Hepatocyte (in vitro differentiated cells): ENCODE results near the gene DGKQ. TPM values are rescaled to one million over a fixed set of nuclear protein-coding genes. Genes with fewer than 3 reads are reported as not detected.
A peak's percentile ranks its signal among the peaks of the same experiment; 100 is the strongest.

Experiments used
- DNase-seq: peaks from one replicate; pipeline ENCODE4 v3.0.0-alpha.2; 2016; ENCODE audit warnings: low spot score
- H2AFZ ChIP-seq: fragments of 200-600 bp; sonication (generic); 2 replicates; pipeline ENCODE4 v1.6.0; 2016; ENCODE audit warnings: antibody characterized with exemption, mild to moderate bottlenecking
- H3K27ac ChIP-seq: fragments of 200-600 bp; sonication (generic); 2 replicates; pipeline ENCODE4 v1.5.1; 2016; ENCODE audit warnings: mild to moderate bottlenecking
- H3K27me3 ChIP-seq: fragments of 200-600 bp; sonication (generic); 2 replicates; pipeline ENCODE4 v1.6.1; 2016
- H3K36me3 ChIP-seq: fragments of 200-600 bp; sonication (generic); replicated peaks from 2 replicates; pipeline ENCODE4 v1.5.1; 2016; ENCODE audit warnings: low read depth; ENCODE audit not compliant: insufficient read depth
- H3K4me1 ChIP-seq: fragments of 200-600 bp; sonication (generic); 2 replicates; pipeline ENCODE4 v1.5.1; 2016; ENCODE audit warnings: mild to moderate bottlenecking, moderate library complexity; ENCODE audit not compliant: insufficient read depth
- H3K4me2 ChIP-seq: fragments of 200-600 bp; sonication (generic); 2 replicates; pipeline ENCODE4 v1.6.0; 2016
- H3K4me3 ChIP-seq: fragments of 200-600 bp; sonication (generic); 2 replicates; pipeline ENCODE4 v1.5.1; 2016; ENCODE audit warnings: mild to moderate bottlenecking
- H3K79me2 ChIP-seq: fragments of 200-600 bp; sonication (generic); 2 replicates; pipeline ENCODE4 v1.6.0; 2017; ENCODE audit warnings: mild to moderate bottlenecking
- H3K9me2 ChIP-seq: fragments of 200-600 bp; sonication (generic); replicated peaks from 2 replicates; pipeline ENCODE4 v1.6.0; 2017; ENCODE audit warnings: mild to moderate bottlenecking; ENCODE audit not compliant: insufficient read depth
- H3K9me3 ChIP-seq: fragments of 200-600 bp; sonication (generic); 2 replicates; pipeline ENCODE4 v1.5.1; 2016; ENCODE audit warnings: low read depth, mild to moderate bottlenecking
- H4K20me1 ChIP-seq: fragments of 200-600 bp; sonication (generic); 2 replicates; pipeline ENCODE4 v1.6.0; 2016; ENCODE audit warnings: mild to moderate bottlenecking; ENCODE audit not compliant: insufficient read depth, poor library complexity, severe bottlenecking
- EZH2 ChIP-seq: fragments of 200-600 bp; sonication (generic); IDR thresholded peaks from 2 replicates; pipeline ENCODE4 v1.6.1; 2016; ENCODE audit warnings: antibody characterized with exemption, mild to moderate bottlenecking, borderline replicate concordance
- EZH2phosphoT487 ChIP-seq: fragments of 200-600 bp; sonication (generic); IDR thresholded peaks from one replicate; pipeline ENCODE4 v1.6.1; 2018; ENCODE audit warnings: antibody characterized with exemption, mild to moderate bottlenecking, low read depth, moderate library complexity; ENCODE audit not compliant: unreplicated experiment, severe bottlenecking
- WGBS: methylation state at CpG from one replicate; pipeline ENCODE4 v1.1.6; 2016; ENCODE audit warnings: low lambda C conversion rate; ENCODE audit errors: missing lambda C conversion rate; 5-methylcytosine and 5-hydroxymethylcytosine counted together
- polyA plus RNA-seq: library from polyadenylated mRNA; unstranded; fragments of >200 nt; fragmentation: Nextera tagmentation; extraction: Ambion mirVana; gene quantifications from 2 replicates; pipeline ENCODE4 v1.2.1, GENCODE V29; 2016
- total RNA-seq: library from RNA; depleted of rRNA; stranded (reverse); fragments of >200 nt; gene quantifications from 2 replicates; pipeline ENCODE4 v1.2.3, GENCODE V29; 2014
- TF ChIP-seq, protein P1 (sequence below): fragments of 200-600 bp; sonication (generic); IDR thresholded peaks from 2 replicates; pipeline ENCODE4 v1.5.1; 2016; ENCODE audit warnings: antibody characterized with exemption, mild to moderate bottlenecking; ENCODE audit not compliant: poor library complexity

The DGKQ gene
- total and polyA plus RNA-seq, 2 experiments from 2014 or later: 17.4 to 20.7 TPM

DNA sequence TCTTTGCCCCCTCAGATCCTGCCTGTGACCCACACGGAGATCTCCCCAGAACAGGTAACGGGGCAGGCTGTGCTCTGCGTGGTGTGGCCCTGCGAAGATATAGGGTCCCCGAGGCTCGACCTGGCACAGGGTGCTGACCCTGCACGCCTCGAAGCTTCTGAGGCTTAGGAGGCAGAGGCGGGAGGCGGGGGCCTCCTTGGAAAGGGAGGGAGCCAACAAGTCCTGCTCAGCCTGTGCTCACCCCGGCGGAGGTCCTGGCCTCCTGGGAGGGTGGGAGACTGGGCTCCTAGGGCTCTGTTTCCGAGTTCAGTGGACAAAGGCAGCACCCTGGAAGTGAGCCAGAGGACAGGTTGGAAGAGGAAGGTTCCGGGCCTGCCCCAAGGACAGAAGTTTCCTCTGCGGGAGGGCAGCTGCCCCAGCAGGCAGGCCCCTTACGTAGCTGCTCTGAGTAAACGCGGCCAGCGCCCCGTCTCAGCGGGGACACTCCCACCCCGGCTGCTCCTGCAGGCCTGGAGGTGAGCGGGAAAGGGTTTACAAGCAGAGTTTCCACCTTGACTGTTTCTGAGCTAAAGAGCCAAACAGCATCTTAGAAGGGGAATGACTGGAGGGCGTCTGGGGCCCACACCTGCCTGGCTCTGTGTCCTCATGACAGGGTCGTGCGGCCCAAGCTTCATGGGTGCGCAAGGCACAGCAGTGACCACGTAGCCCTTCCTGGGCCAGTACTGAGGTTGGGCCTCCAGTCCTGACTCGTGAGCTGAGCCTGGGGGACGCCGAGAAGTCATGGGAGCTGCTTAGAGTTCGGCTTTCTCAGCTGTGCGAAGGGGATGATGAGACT lies 25.1 kb downstream of the DGKQ start:
- H4K20me1 ChIP-seq: no peaks in the 10 kb centered on the region
- no peaks in the 10 kb centered on the region for H3K36me3 ChIP-seq
- H3K4me2 ChIP-seq: no peak overlapping the region
- no peaks in the 10 kb centered on the region for H3K79me2 ChIP-seq
- peak; percentile 34 for DNase-seq
- H3K9me2 ChIP-seq: no peaks in the 10 kb centered on the region
- peaks cover 3% of the 10 kb centered on the region for H3K4me1 ChIP-seq
- no peak overlapping the region for H2AFZ ChIP-seq
- H3K27me3 ChIP-seq: no peaks in the 10 kb centered on the region
- H3K9me3 ChIP-seq: no peaks in the 10 kb centered on the region
- H3K4me3 ChIP-seq: no peak overlapping the region
- H3K27ac ChIP-seq: no peak overlapping the region
- WGBS: 76% methylated on average over 32 of the region's 33 CpGs
- TF ChIP-seq, protein P1, sequence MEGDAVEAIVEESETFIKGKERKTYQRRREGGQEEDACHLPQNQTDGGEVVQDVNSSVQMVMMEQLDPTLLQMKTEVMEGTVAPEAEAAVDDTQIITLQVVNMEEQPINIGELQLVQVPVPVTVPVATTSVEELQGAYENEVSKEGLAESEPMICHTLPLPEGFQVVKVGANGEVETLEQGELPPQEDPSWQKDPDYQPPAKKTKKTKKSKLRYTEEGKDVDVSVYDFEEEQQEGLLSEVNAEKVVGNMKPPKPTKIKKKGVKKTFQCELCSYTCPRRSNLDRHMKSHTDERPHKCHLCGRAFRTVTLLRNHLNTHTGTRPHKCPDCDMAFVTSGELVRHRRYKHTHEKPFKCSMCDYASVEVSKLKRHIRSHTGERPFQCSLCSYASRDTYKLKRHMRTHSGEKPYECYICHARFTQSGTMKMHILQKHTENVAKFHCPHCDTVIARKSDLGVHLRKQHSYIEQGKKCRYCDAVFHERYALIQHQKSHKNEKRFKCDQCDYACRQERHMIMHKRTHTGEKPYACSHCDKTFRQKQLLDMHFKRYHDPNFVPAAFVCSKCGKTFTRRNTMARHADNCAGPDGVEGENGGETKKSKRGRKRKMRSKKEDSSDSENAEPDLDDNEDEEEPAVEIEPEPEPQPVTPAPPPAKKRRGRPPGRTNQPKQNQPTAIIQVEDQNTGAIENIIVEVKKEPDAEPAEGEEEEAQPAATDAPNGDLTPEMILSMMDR: no peak
- TF ChIP-seq EZH2phosphoT487 (no peak), EZH2 (no peak)

DNA sequence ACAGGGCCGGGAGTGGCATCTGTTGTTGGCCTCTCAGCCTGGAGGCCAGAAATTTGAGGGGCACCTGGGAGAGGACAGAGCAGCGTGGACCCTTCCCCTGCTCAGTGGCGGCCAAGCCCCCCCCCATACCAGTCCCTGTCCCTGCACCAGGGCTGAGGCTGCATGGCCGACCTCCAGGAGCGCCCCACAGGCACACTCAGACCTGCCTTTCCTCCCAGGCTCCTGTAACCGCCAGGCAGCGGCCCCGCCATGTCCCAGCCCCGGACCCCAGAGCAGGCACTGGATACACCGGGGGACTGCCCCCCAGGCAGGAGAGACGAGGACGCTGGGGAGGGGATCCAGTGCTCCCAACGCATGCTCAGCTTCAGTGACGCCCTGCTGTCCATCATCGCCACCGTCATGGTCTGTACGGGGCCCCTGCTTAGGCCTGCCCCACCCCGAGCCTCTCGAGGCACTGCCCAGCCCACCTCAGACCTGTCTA lies 25.8 kb downstream of the DGKQ start:
- no peak overlapping the region for H3K27ac ChIP-seq
- no peak for DNase-seq
- no peaks in the 10 kb centered on the region for H3K27me3 ChIP-seq
- no peaks in the 10 kb centered on the region for H3K9me3 ChIP-seq
- H3K79me2 ChIP-seq: no peaks in the 10 kb centered on the region
- H3K4me1 ChIP-seq: peaks cover 3% of the 10 kb centered on the region
- H4K20me1 ChIP-seq: no peaks in the 10 kb centered on the region
- no peaks in the 10 kb centered on the region for H3K36me3 ChIP-seq
- no peak overlapping the region for H3K4me3 ChIP-seq
- TF ChIP-seq EZH2phosphoT487 (no peak), EZH2 (no peak)
- TF ChIP-seq, protein P1: no peak
- no peaks in the 10 kb centered on the region for H3K9me2 ChIP-seq
- no peak overlapping the region for H2AFZ ChIP-seq
- H3K4me2 ChIP-seq: no peak overlapping the region
- WGBS: 91% methylated on average over 19 of the region's 19 CpGs

DNA sequence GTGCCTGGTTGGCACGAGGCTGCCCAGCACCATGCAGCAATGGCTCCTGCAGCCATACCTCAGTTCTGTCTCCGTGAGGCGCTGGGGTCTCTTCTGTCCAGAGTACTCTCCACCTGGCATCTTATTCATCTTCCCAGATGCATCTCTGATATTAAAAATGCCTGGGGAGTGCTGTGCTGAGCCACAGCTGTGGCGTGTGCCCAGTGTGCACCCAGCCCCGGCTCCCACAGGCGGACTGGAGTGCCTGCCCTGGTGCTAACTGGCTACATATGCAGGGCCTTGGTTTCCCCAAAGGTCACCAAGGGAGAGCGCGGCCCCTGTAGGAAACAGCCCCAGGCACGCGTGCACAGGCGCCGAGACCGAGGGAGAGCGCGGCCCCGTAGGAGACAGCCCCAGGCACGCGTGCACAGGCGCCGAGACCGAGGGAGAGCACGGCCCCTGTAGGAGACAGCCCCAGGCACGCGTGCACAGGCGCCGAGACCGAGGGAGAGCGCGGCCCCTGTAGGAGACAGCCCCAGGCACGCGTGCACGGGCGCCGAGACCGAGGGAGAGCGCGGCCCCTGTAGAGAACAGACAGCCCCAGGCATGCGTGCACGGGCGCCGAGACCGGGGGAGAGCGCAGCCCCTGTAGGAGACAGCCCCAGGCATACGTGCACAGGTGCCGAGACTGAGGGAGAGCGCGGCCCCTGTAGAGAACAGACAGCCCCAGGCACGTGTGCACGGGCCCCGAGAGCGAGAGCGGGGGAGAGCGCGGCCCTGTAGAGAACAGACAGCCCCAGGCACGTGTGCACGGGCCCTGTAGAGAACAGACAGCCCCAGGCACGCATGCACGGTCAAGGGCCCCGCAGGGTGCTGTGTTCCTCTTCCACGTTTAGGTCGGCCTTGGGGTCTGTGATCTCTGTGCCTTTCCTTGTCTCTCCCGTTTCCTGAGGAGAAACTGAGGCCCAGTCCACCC lies 26.6 kb downstream of the DGKQ start:
- no peaks in the 10 kb centered on the region for H3K36me3 ChIP-seq
- 96% methylated on average over 26 of the region's 62 CpGs for WGBS
- no peaks in the 10 kb centered on the region for H3K27me3 ChIP-seq
- no peaks in the 10 kb centered on the region for H3K79me2 ChIP-seq
- H3K4me3 ChIP-seq: no peak overlapping the region
- H3K9me2 ChIP-seq: no peaks in the 10 kb centered on the region
- TF ChIP-seq EZH2phosphoT487 (no peak), EZH2 (no peak)
- TF ChIP-seq, protein P1: no peak
- H3K4me1 ChIP-seq: peaks cover 3% of the 10 kb centered on the region
- no peak overlapping the region for H2AFZ ChIP-seq
- no peak for DNase-seq
- no peak overlapping the region for H3K27ac ChIP-seq
- no peaks in the 10 kb centered on the region for H3K9me3 ChIP-seq
- no peaks in the 10 kb centered on the region for H4K20me1 ChIP-seq
- no peak overlapping the region for H3K4me2 ChIP-seq
